A673 (cell line): ENCODE results near the gene MOB2.

Experiments used
- CTCF ChIP-seq: fragments of 300-800, 200-600 bp; sonication (generic); conservative IDR thresholded peaks from 2 replicates; pipeline ENCODE4 v1.5.1; 2017; ENCODE audit warnings: low read depth, mild to moderate bottlenecking, antibody characterized with exemption, low read length, moderate library complexity, mixed read lengths
- EZH2 ChIP-seq: fragments of 200-600 bp; sonication (generic); IDR thresholded peaks from 2 replicates; pipeline ENCODE4 v1.6.1; 2017; ENCODE audit warnings: borderline replicate concordance, low read depth, mild to moderate bottlenecking, mixed read lengths, antibody characterized with exemption, low read length; ENCODE audit not compliant: poor library complexity, severe bottlenecking

- TF ChIP-seq CTCF, result no peak
- no peak for TF ChIP-seq EZH2
These were observed 26.1 kb downstream of the MOB2 start for GRCh38 chr11:1460396-1460985.
